ENCODE results near the gene ANO9.
"Not testable (repeated sequence)": the region's sequence is repeated elsewhere in the genome, so short reads cannot be mapped to it uniquely, and the experiment has no call there.

The ANO9 gene

DNA sequence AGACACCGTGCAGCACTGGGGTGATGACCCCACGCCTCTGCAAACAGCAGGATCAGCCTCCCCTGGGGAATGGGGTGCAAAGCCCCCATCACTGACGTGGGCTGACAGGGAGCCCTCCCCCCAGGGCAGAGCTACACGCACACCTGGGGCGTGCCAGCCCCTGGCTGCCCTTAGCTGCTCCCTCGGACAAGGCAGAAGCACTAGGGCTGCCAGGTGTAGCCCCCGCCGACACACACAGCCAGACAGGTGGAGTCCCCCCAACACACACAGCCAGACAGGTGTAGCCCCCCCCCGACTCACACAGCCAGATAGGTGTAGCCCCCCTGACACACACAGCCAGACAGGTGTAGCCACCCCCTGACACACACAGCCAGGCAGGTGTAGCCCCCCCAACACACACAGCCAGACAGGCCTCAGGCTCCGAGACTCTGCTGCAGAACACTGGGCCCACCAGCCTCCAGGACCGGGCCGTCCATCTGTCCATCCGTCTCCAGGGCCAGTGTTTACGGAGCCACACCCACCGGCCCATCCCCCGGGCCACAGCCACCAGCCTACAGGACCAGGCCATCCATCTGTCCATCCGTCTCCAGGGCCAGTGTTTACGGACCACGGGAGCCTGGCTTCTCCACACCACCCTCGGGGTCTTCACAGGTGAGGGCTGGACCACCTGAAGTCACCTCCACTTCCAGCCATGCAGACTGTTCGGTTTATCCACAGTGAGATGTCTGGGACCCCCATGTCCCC is 3.5 kb downstream of the ANO9 start:
- no peak overlapping the region for H2BK120ac ChIP-seq (ENCODE audit: low read depth, low read length)
- no peak overlapping the region for H3K9ac ChIP-seq (ENCODE audit: low read length)
- H4K8ac ChIP-seq (ENCODE audit: low read length), result no peak overlapping the region
- peaks cover 17% of the 10 kb centered on the region for H3K4me1 ChIP-seq (ENCODE audit: control insufficient read depth, insufficient read depth, low read depth, low read length)
- H2BK5ac ChIP-seq (ENCODE audit: low read depth, low read length, poor library complexity, severe bottlenecking), result no peak overlapping the region
- no peak overlapping the region for H2AK5ac ChIP-seq (ENCODE audit: low read length, severe bottlenecking)
- no peak overlapping the region for H4K91ac ChIP-seq (ENCODE audit: low read length)
- WGBS, result 89% methylated on average over 20 of the region's 21 CpGs
- H3K9me3 ChIP-seq (ENCODE audit: control insufficient read depth, low read length), result no peaks in the 10 kb centered on the region
- no peaks in the 10 kb centered on the region for H3K36me3 ChIP-seq (ENCODE audit: control insufficient read depth in 1 of 2, insufficient read depth in 2 of 2, low read depth in 1 of 2, low read length in 2 of 2)
- no peak overlapping the region for H3K18ac ChIP-seq (ENCODE audit: low read depth in 1 of 2, low read length in 2 of 2)
- no peak overlapping the region for H3K23ac ChIP-seq (ENCODE audit: low read length in 2 of 2)
- no peak for DNase-seq
- H3K4ac ChIP-seq (ENCODE audit: low read depth in 1 of 2, low read length in 2 of 2), result no peak overlapping the region
- H2BK12ac ChIP-seq (ENCODE audit: low read length in 2 of 2), result no peak overlapping the region
- H2BK15ac ChIP-seq (ENCODE audit: low read depth, poor library complexity, severe bottlenecking), result no peak overlapping the region
- no peak overlapping the region for H3K4me2 ChIP-seq (ENCODE audit: low read length, poor library complexity, severe bottlenecking)
- H3K14ac ChIP-seq (ENCODE audit: low read length in 2 of 2), result no peak overlapping the region
- H3K27me3 ChIP-seq (ENCODE audit: control insufficient read depth in 1 of 2, insufficient read depth in 1 of 2, low read length in 2 of 2), result peaks cover 0 to 57% of the 10 kb centered on the region in 2 experiments
- H2AFZ ChIP-seq (ENCODE audit: low read depth, low read length), result no peak overlapping the region
- no peak overlapping the region for H3K27ac ChIP-seq (ENCODE audit: low read length, poor library complexity, severe bottlenecking)
- no peak overlapping the region for H3K4me3 ChIP-seq (ENCODE audit: insufficient read depth in 1 of 2, low read depth in 1 of 2, low read length in 2 of 2)
- no peaks in the 10 kb centered on the region for H3K79me1 ChIP-seq (replicated peaks; ENCODE audit: low read length, poor library complexity, severe bottlenecking)

DNA sequence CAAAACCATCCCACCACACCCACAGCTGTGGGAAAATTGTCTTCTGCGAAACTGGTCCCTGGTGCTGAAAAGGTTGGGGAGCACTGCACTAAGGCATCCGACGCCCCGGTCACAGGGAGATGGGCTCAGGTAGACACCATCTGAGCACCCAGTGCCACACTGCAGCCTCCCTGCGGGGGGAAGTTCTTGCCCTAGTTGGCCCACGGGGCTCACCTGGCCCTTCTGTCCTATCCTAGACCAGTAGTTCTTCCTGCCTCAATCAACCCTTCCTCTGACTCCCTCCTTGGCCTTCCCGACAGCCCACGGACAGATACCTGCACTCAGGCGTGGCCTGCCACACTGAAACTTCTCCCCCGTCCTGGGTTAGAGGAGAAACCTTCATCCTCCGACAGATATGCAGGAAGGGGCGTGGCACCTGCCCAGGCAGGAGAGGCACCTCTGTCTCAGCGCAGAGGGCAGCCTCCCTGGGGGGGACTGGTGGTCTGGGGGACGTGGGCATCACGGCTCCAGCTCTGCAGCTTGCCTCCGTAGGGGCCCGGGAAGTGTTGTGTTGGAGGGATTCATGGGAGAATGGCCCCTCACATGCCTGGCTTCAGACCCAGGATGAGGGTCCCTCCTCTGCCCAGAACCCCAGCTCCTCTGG is 4.5 kb downstream of the ANO9 start:
- no peak overlapping the region for H3K4ac ChIP-seq (ENCODE audit: low read depth in 1 of 2, low read length in 2 of 2)
- H2AK5ac ChIP-seq (ENCODE audit: low read length, severe bottlenecking), result no peak overlapping the region
- H2BK15ac ChIP-seq (ENCODE audit: low read depth, poor library complexity, severe bottlenecking), result no peak overlapping the region
- no peak overlapping the region for H2AFZ ChIP-seq (ENCODE audit: low read depth, low read length)
- H2BK120ac ChIP-seq (ENCODE audit: low read depth, low read length), result no peak overlapping the region
- no peaks in the 10 kb centered on the region for H3K79me1 ChIP-seq (replicated peaks; ENCODE audit: low read length, poor library complexity, severe bottlenecking)
- no peak overlapping the region for H4K8ac ChIP-seq (ENCODE audit: low read length)
- H3K4me2 ChIP-seq (ENCODE audit: low read length, poor library complexity, severe bottlenecking), result no peak overlapping the region
- no peak overlapping the region for H3K4me3 ChIP-seq (ENCODE audit: insufficient read depth in 1 of 2, low read depth in 1 of 2, low read length in 2 of 2)
- WGBS, result 86% methylated on average over 15 of the region's 17 CpGs
- no peaks in the 10 kb centered on the region for H3K36me3 ChIP-seq (ENCODE audit: control insufficient read depth in 1 of 2, insufficient read depth in 2 of 2, low read depth in 1 of 2, low read length in 2 of 2)
- no peak overlapping the region for H3K27ac ChIP-seq (ENCODE audit: low read length, poor library complexity, severe bottlenecking)
- peaks cover 15% of the 10 kb centered on the region for H3K4me1 ChIP-seq (ENCODE audit: control insufficient read depth, insufficient read depth, low read depth, low read length)
- H2BK5ac ChIP-seq (ENCODE audit: low read depth, low read length, poor library complexity, severe bottlenecking), result no peak overlapping the region
- peaks cover 0 to 58% of the 10 kb centered on the region in 2 experiments for H3K27me3 ChIP-seq (ENCODE audit: control insufficient read depth in 1 of 2, insufficient read depth in 1 of 2, low read length in 2 of 2)
- peak overlapping the region; percentile 34 for H4K91ac ChIP-seq (ENCODE audit: low read length)
- no peak overlapping the region for H3K18ac ChIP-seq (ENCODE audit: low read depth in 1 of 2, low read length in 2 of 2)
- no peak overlapping the region for H3K23ac ChIP-seq (ENCODE audit: low read length in 2 of 2)
- DNase-seq, result no peak
- no peak overlapping the region for H3K9ac ChIP-seq (ENCODE audit: low read length)
- no peak overlapping the region for H2BK12ac ChIP-seq (ENCODE audit: low read length in 2 of 2)
- no peaks in the 10 kb centered on the region for H3K9me3 ChIP-seq (ENCODE audit: control insufficient read depth, low read length)
- no peak overlapping the region for H3K14ac ChIP-seq (ENCODE audit: low read length in 2 of 2)

DNA sequence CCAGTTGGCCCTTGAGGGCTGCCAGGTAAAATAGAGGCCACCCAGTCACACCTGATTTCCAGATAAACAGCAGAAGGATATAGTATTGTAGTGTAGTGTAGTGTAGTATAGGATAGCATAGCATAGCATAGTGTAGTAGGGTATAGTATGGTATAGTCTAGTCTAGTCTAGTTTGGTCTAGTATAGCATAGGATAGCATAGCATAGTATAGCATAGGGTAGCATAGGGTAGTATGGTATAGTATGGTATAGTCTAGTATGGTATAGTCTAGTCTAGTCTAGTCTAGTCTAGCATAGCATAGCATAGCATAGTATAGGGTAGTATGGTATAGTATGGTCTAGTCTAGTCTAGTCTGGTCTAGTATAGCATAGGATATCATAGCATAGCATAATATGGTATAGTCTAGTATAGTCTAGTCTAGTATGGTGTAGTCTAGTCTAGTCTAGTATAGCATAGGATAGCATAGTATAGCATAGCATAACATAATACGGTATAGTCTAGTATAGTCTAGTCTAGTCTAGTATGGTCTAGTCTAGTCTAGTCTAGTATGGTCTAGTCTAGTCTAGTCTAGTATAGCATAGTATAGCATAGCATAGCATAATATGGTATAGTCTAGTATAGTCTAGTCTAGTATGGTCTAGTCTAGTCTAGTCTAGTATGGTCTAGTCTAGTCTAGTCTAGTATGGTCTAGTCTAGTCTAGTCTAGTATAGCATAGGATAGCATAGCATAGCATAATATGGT is 6.6 kb downstream of the ANO9 start:
- H2AFZ ChIP-seq (ENCODE audit: low read depth, low read length); H2BK12ac ChIP-seq (ENCODE audit: low read length in 2 of 2); H2BK15ac ChIP-seq (ENCODE audit: low read depth, poor library complexity, severe bottlenecking); H3K9me3 ChIP-seq (ENCODE audit: control insufficient read depth, low read length); H3K4ac ChIP-seq (ENCODE audit: low read depth in 1 of 2, low read length in 2 of 2); H3K14ac ChIP-seq (ENCODE audit: low read length in 2 of 2); H4K8ac ChIP-seq (ENCODE audit: low read length); H3K4me1 ChIP-seq (ENCODE audit: control insufficient read depth, insufficient read depth, low read depth, low read length); H4K91ac ChIP-seq (ENCODE audit: low read length); H2BK5ac ChIP-seq (ENCODE audit: low read depth, low read length, poor library complexity, severe bottlenecking); H2AK5ac ChIP-seq (ENCODE audit: low read length, severe bottlenecking); H3K79me1 ChIP-seq (replicated peaks; ENCODE audit: low read length, poor library complexity, severe bottlenecking); H3K4me2 ChIP-seq (ENCODE audit: low read length, poor library complexity, severe bottlenecking); H3K18ac ChIP-seq (ENCODE audit: low read depth in 1 of 2, low read length in 2 of 2); H2BK120ac ChIP-seq (ENCODE audit: low read depth, low read length); DNase-seq; H3K27ac ChIP-seq (ENCODE audit: low read length, poor library complexity, severe bottlenecking); H3K9ac ChIP-seq (ENCODE audit: low read length); H3K4me3 ChIP-seq (ENCODE audit: insufficient read depth in 1 of 2, low read depth in 1 of 2, low read length in 2 of 2); H3K23ac ChIP-seq (ENCODE audit: low read length in 2 of 2); H3K36me3 ChIP-seq (ENCODE audit: control insufficient read depth in 1 of 2, insufficient read depth in 2 of 2, low read depth in 1 of 2, low read length in 2 of 2): not testable (repeated sequence)
- H3K27me3 ChIP-seq (ENCODE audit: control insufficient read depth in 1 of 2, insufficient read depth in 1 of 2, low read length in 2 of 2), result peaks cover 0 to 43% of the 10 kb centered on the region in 2 experiments
- WGBS, result 100% methylated on average over 1 of the region's 1 CpG

- no peak overlapping the region for H2BK5ac ChIP-seq (ENCODE audit: low read depth, low read length, poor library complexity, severe bottlenecking)
- H3K27ac ChIP-seq (ENCODE audit: low read length, poor library complexity, severe bottlenecking), result no peak overlapping the region
- H3K23ac ChIP-seq (ENCODE audit: low read length in 2 of 2), result no peak overlapping the region
- H2BK120ac ChIP-seq (ENCODE audit: low read depth, low read length), result no peak overlapping the region
- H3K79me1 ChIP-seq (replicated peaks; ENCODE audit: low read length, poor library complexity, severe bottlenecking), result no peaks in the 10 kb centered on the region
- H3K9ac ChIP-seq (ENCODE audit: low read length), result no peak overlapping the region
- H3K4me2 ChIP-seq (ENCODE audit: low read length, poor library complexity, severe bottlenecking), result no peak overlapping the region
- H2AFZ ChIP-seq (ENCODE audit: low read depth, low read length), result no peak overlapping the region
- H3K18ac ChIP-seq (ENCODE audit: low read depth in 1 of 2, low read length in 2 of 2), result no peak overlapping the region
- H3K14ac ChIP-seq (ENCODE audit: low read length in 2 of 2), result no peak overlapping the region
- no peak overlapping the region for H2BK15ac ChIP-seq (ENCODE audit: low read depth, poor library complexity, severe bottlenecking)
- peaks cover 0 to 38% of the 10 kb centered on the region in 2 experiments for H3K27me3 ChIP-seq (ENCODE audit: control insufficient read depth in 1 of 2, insufficient read depth in 1 of 2, low read length in 2 of 2)
- H4K91ac ChIP-seq (ENCODE audit: low read length), result no peak overlapping the region
- H2BK12ac ChIP-seq (ENCODE audit: low read length in 2 of 2), result no peak overlapping the region
- no peak overlapping the region for H2AK5ac ChIP-seq (ENCODE audit: low read length, severe bottlenecking)
- 87% methylated on average over 16 of the region's 16 CpGs for WGBS
- H3K4me3 ChIP-seq (ENCODE audit: insufficient read depth in 1 of 2, low read depth in 1 of 2, low read length in 2 of 2), result no peak overlapping the region
- peaks cover 3% of the 10 kb centered on the region for H3K4me1 ChIP-seq (ENCODE audit: control insufficient read depth, insufficient read depth, low read depth, low read length)
- no peak for DNase-seq
- no peak overlapping the region for H4K8ac ChIP-seq (ENCODE audit: low read length)
- H3K9me3 ChIP-seq (ENCODE audit: control insufficient read depth, low read length), result no peaks in the 10 kb centered on the region
- H3K36me3 ChIP-seq (ENCODE audit: control insufficient read depth in 1 of 2, insufficient read depth in 2 of 2, low read depth in 1 of 2, low read length in 2 of 2), result no peaks in the 10 kb centered on the region
- no peak overlapping the region for H3K4ac ChIP-seq (ENCODE audit: low read depth in 1 of 2, low read length in 2 of 2)
Observed at GRCh38 chr11:434496-434895, 7.3 kb downstream of the ANO9 start.

All from mesenchymal stem cell (in vitro differentiated cells and primary cell).